Sigmoid colon (tissue), 7 donors: Measurements from ENCODE around the gene UROC1. TPM values are rescaled to one million over a fixed set of nuclear protein-coding genes. Genes with fewer than 3 reads are reported as not detected.

Experiments used
- DNase-seq: peaks from one replicate; pipeline ENCODE4 v3.0.0-alpha.2; 2019
- H3K27ac ChIP-seq, 4 donors: fragments of 200-600 bp; sonication (generic); one replicate each; pipeline ENCODE4 v1.5.1; 2016 to 2019; ENCODE audit warnings: mild to moderate bottlenecking in 1 of 4
- H3K27me3 ChIP-seq, 3 donors: fragments of 200-600 bp; sonication (generic); one replicate each; pipeline ENCODE4 v1.5.1; 2019; ENCODE audit warnings: mild to moderate bottlenecking in 1 of 3
- H3K36me3 ChIP-seq, 4 donors: fragments of 200-600 bp; sonication (generic); one replicate each; pipeline ENCODE4 v1.5.1; 2016 to 2019
- H3K4me1 ChIP-seq, 4 donors: fragments of 200-600 bp; sonication (generic); one replicate each; pipeline ENCODE4 v1.5.1; 2017 to 2019
- H3K4me3 ChIP-seq, 4 donors: fragments of 200-600 bp; sonication (generic); one replicate each; pipeline ENCODE4 v1.5.1; 2017 to 2019; ENCODE audit warnings: mild to moderate bottlenecking in 2 of 4, moderate library complexity in 1 of 4
- H3K9me3 ChIP-seq, 4 donors: fragments of 200-600 bp in 3 of 4; sonication (generic) in 3 of 4; one replicate each; pipeline versions ENCODE4 v1.5.1 to v1.6.1; 2013 to 2019
- EP300 ChIP-seq, 4 donors: sonication (generic); formaldehyde crosslinking; IDR thresholded peaks; one replicate each; pipeline ENCODE4 v1.6.1; 2017; ENCODE audit warnings: antibody characterized with exemption in 4 of 4
- POLR2A ChIP-seq, 2 donors: fragments of 450-650 bp; IDR thresholded peaks; one replicate each; pipeline ENCODE4 v1.6.1; 2016; ENCODE audit warnings: antibody characterized with exemption in 2 of 2, mild to moderate bottlenecking in 2 of 2, moderate library complexity in 2 of 2
- POLR2AphosphoS5 ChIP-seq, 4 donors: sonication (generic); formaldehyde crosslinking; IDR thresholded peaks; one replicate each; pipeline ENCODE4 v1.6.1; 2017; ENCODE audit warnings: antibody characterized with exemption in 4 of 4
- WGBS, 2 donors: extraction: QIAGEN DNeasy Blood & Tissue Kit; methylation state at CpG; one replicate each; pipeline ENCODE4 v1.1.7; 2013; 5-methylcytosine and 5-hydroxymethylcytosine counted together
- intact Hi-C: fragments of 100-400 bp; cut with DNase I; formaldehyde crosslinking; loops from one replicate; pipeline ENCODE4 v1.15.1; 2023
- polyA plus RNA-seq, 3 donors: library from polyadenylated mRNA; stranded (reverse); fragments of 200-250 nt; gene quantifications; one replicate each; pipeline ENCODE4 v1.2.3, GENCODE V29; 2013
- total RNA-seq, 4 donors: library from RNA; depleted of rRNA; stranded (reverse); fragments of >200 nt; gene quantifications; one replicate each; pipeline ENCODE4 v1.1.0, GENCODE V29; 2016
- TF ChIP-seq, protein P1 (sequence below), 4 experiments: fragments of 450-650 bp in 3 of 4; fragments of 200-600 bp in 1 of 4; IDR thresholded peaks; one replicate each; pipeline ENCODE4 v1.5.1; 2016 to 2019; ENCODE audit warnings: antibody characterized with exemption in 4 of 4, mild to moderate bottlenecking in 3 of 4, moderate library complexity in 2 of 4
- donor health status: healthy with polysubstance abuse.
- donor health status: Bipolar disorder and iron deficiency.
- donor health status: healthy.

The UROC1 gene
- total and polyA plus RNA-seq, 7 donors: 0.03 TPM; not detected in 6

GRCh38 chr3:126441256-126441880 lies 76.2 kb downstream of the UROC1 start:
- WGBS, 2 donors: 95% methylated on average over 20 of the region's 20 CpGs

GRCh38 chr3:126440709-126440995 lies 76.9 kb downstream of the UROC1 start:
- Histone ChIP-seq H3K27me3 (no peaks in the 10 kb centered on the region), H3K4me1 (no peaks in the 10 kb centered on the region), H3K9me3 (no peaks in the 10 kb centered on the region), H3K27ac (no peak overlapping the region), H3K36me3 (peaks cover 5 to 60% (median 14%) of the 10 kb centered on the region in 4 donors), H3K4me3 (no peak overlapping the region)
- intact Hi-C loops: no loop called here
- DNase-seq: peak; percentile 51
- 94 to 95% methylated on average over 9 of the region's 9 CpGs for WGBS, 2 donors
- TF ChIP-seq EP300 (IDR thresholded peaks at IDR 0.05) (no peak), POLR2A (IDR thresholded peaks at IDR 0.05) (no peak), POLR2AphosphoS5 (IDR thresholded peaks at IDR 0.05) (no peak)
- TF ChIP-seq, protein P1, sequence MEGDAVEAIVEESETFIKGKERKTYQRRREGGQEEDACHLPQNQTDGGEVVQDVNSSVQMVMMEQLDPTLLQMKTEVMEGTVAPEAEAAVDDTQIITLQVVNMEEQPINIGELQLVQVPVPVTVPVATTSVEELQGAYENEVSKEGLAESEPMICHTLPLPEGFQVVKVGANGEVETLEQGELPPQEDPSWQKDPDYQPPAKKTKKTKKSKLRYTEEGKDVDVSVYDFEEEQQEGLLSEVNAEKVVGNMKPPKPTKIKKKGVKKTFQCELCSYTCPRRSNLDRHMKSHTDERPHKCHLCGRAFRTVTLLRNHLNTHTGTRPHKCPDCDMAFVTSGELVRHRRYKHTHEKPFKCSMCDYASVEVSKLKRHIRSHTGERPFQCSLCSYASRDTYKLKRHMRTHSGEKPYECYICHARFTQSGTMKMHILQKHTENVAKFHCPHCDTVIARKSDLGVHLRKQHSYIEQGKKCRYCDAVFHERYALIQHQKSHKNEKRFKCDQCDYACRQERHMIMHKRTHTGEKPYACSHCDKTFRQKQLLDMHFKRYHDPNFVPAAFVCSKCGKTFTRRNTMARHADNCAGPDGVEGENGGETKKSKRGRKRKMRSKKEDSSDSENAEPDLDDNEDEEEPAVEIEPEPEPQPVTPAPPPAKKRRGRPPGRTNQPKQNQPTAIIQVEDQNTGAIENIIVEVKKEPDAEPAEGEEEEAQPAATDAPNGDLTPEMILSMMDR (IDR thresholded peaks at IDR 0.05): no peak

More at GRCh38 chr3:126441256-126441880, 76.2 kb downstream of the UROC1 start:
- Histone ChIP-seq H3K36me3 (peaks cover 5 to 53% (median 12%) of the 10 kb centered on the region in 4 donors), H3K9me3 (no peaks in the 10 kb centered on the region), H3K27ac (no peak overlapping the region), H3K4me3 (no peak overlapping the region), H3K27me3 (no peaks in the 10 kb centered on the region), H3K4me1 (no peaks in the 10 kb centered on the region)
- TF ChIP-seq POLR2AphosphoS5 (IDR thresholded peaks at IDR 0.05): no peak
- no peak for TF ChIP-seq POLR2A (IDR thresholded peaks at IDR 0.05)
- TF ChIP-seq EP300 (IDR thresholded peaks at IDR 0.05): no peak
- TF ChIP-seq, protein P1 (IDR thresholded peaks at IDR 0.05): no peak
- peak; percentile 51 for DNase-seq
- intact Hi-C loops: no loop called here

- Histone ChIP-seq H3K27ac (no peak overlapping the region), H3K9me3 (no peaks in the 10 kb centered on the region), H3K27me3 (no peaks in the 10 kb centered on the region), H3K4me1 (no peaks in the 10 kb centered on the region), H3K4me3 (no peak overlapping the region), H3K36me3 (peaks cover 5 to 60% (median 14%) of the 10 kb centered on the region in 4 donors)
- WGBS, 2 donors: 93 to 96% methylated on average over 12 of the region's 12 CpGs
- no peak for DNase-seq
- intact Hi-C loops: no loop called here
- TF ChIP-seq EP300 (IDR thresholded peaks at IDR 0.05) (no peak), POLR2AphosphoS5 (IDR thresholded peaks at IDR 0.05) (no peak)
- TF ChIP-seq, protein P1 (IDR thresholded peaks at IDR 0.05): no peak
These were observed 77.4 kb downstream of the UROC1 start for GRCh38 chr3:126439968-126440708.

- Histone ChIP-seq H3K27me3 (no peaks in the 10 kb centered on the region), H3K9me3 (no peaks in the 10 kb centered on the region), H3K4me3 (no peak overlapping the region), H3K4me1 (no peaks in the 10 kb centered on the region), H3K27ac (no peak overlapping the region), H3K36me3 (peaks cover 5 to 60% (median 14%) of the 10 kb centered on the region in 4 donors)
- DNase-seq: peak; percentile 43
- intact Hi-C loops: no loop called here
- TF ChIP-seq POLR2A (IDR thresholded peaks at IDR 0.05) (no peak), EP300 (IDR thresholded peaks at IDR 0.05) (no peak), POLR2AphosphoS5 (IDR thresholded peaks at IDR 0.05) (no peak)
- TF ChIP-seq, protein P1 (IDR thresholded peaks at IDR 0.05): no peak
- WGBS, 2 donors: 90 to 96% methylated on average over 15 of the region's 15 CpGs
These were observed 78.1 kb downstream of the UROC1 start for GRCh38 chr3:126439346-126439967.
